A549 treated with AZD9567 at 1 μM for 4 hours (cell line): Measurements from ENCODE around the gene S100A2. TPM values are rescaled to one million over a fixed set of nuclear protein-coding genes. Genes with fewer than 3 reads are reported as not detected.

Experiments
- total RNA-seq: library from RNA; stranded (reverse); fragments of 200-300 nt; extraction: Qiagen RNA extraction; gene quantifications from 5 replicates; pipeline ENCODE4 v1.2.3, GENCODE V29; 2022; ENCODE audit not compliant: insufficient read depth

The S100A2 gene
- total RNA-seq, result 10.6 to 29.6 TPM (median 22.2 TPM) in 5 replicates

GRCh38 chr1:153565529-153566374 is at the start of gene S100A2:
TSS of gene S100A2 (minus strand) at chr1:153565844. CDS start at chr1:153563877, 1,967 bp downstream.

DNA sequence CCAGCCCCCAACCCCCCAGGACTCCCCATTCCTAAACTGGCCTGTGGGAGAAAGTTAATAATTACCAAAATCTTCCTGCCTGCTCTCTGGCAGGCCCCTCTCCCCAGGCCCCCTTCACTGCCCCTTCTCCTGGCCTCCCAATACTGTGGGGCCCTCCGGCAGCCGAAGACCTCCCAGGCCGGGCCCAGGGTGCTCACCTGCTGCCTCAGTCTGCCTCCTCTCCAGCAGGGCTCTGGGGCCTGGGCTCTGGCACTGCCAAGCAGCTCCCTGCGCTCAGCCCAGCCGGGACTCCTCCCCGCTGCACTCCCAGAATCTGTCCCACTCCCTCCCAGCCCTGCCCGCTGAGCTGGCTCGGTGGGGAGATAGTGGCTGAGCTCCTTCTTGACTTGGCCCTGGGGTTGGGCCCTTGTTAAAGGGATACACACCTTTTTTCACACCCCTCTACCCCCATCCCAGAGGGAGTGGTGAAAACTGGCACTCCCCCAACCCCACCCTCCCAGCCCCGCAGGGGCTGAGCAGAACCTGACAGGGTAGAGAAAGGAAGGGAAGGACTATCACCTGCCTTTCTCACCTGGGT is 47.2 kb upstream of the S100A2 start, which contains the start of gene S100A16:
TSS of gene S100A16 (minus strand) at position 383 of the 577 bp plus-strand sequence. CDS start 4,986 bp downstream, outside the sequence.

GRCh38 chr1:153548722-153549688 is 16.6 kb downstream of the S100A2 start, which contains the start of gene S100A3:
TSS of gene S100A3 (minus strand) at chr1:153549258. CDS start at chr1:153548485, 773 bp downstream.

DNA sequence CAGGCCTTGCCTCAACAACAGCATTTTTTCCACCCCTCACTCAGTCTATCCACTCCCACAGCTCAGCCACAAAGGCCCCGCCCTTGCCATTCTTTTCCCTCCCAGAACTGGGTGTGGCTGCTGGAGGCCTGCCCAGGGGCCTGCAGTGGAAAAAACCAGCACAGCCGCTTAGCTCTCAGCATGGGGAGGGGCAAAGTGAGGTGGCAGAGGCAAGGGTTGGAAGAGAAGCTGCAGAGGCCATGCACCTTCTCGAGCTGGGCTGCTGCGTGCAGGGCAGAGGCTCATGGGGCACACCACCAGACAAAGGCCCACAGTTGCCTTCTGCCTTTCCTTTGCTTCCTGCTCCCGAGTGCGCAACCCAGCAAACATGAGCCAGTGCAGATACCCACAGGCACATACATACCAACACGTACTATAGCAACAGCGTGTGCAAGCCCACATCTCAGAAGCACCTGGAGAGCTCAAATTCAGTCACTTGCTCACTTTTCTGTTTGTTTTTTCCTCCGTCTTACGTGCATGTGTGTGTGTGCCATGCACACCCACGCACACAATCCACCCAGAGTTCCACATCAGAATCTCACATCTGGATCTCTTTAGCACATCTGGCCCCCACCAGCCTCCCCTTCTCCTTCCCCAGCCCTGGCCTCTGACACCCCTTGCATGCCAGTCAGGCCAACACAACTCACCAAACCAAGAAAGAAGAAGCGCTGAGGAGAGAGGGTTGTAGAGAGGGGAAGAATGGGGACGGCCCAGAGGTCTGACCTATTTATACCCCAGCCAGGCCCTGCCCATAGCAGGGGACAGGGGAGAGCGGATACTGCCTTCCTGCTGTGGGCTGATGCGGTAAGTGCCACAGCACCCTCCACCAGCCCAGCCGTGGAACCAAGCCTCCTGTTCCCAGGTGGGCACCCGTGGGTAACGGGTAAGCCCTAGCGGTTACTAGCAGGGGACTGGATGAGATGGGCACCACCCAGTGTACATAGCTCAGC is 20.3 kb downstream of the S100A2 start, which contains the start of gene S100A4:
TSS of gene S100A4 (minus strand) at position 740 of the 989 bp plus-strand sequence. CDS start 1,012 bp downstream, outside the sequence.

DNA sequence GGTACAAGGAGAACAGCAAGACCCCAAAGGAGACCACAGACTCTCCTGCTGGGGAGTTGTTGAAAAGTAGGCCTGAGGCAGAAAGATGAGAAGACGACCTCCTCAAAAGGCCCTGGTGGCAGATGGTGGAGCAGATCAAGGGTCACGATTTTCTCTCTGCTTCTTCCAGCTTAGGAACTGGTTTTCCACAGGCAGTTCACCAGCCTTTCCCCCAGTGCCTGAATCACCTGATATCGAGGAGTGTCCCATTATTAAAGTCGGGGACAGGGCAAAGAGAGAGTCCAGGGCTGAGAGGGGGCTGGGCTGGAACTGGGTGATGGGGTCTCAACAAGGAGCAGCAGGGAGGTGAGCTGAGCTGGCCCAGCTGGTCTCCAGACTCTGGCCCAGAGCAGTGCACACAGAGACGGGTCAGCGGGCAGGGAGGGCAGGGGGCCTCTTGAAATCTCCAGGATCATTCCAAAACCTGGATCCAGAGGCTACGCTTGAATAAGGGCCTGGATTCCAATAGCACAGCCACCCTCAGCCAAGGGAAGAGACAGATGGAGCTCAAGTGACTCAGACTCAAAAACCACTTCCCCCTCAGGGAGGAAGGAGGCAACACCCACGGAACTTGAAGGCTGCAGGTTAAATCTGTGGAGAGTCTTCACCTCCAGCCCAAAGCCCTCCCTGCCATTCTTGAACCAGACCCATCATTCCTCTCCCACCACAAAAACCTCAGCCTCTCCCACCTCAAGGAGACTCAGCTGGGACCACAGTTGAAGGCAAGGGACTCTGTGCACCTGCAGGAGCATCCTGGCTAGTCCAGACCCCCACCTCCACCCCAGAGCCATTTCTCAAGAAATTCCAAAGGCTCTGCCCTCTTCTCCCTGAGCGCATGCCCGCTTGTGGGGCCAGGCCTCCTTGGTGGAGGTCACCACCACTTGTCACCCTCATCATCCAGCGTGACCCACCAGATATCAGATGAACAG is 25.0 kb downstream of the S100A2 start, which contains the start of gene S100A5:
TSS of gene S100A5 (minus strand) at position 541 of the 968 bp plus-strand sequence. CDS start 743 bp downstream, outside the sequence.

GRCh38 chr1:153535242-153536011 is 30.2 kb downstream of the S100A2 start, which contains the start of gene S100A6:
TSS of gene S100A6 (minus strand) at chr1:153535991. CDS start at chr1:153535339, 652 bp downstream.

Other genes starting within 250 kb of the S100A2 start
- not detected in 5 replicates for gene PGLYRP4, start 217.0 kb downstream of the S100A2 start, total RNA-seq
- gene S100A9, start 208.0 kb downstream of the S100A2 start, total RNA-seq, result 0.49 to 1.2 TPM (median 0.80 TPM) in 4 of 5 replicates, not detected in the other
- not detected in 5 replicates for gene S100A12, start 190.2 kb downstream of the S100A2 start, total RNA-seq
- gene S100A8, start 174.8 kb downstream of the S100A2 start, total RNA-seq, result not detected in 5 replicates
- gene S100A7A, start 149.3 kb downstream of the S100A2 start, total RNA-seq, result not detected in 5 replicates
- gene S100A7, start 105.2 kb downstream of the S100A2 start, total RNA-seq, result not detected in 5 replicates
- 3,026 to 3,713 TPM (median 3,617 TPM) in 5 replicates for gene S100A6, start 29.9 kb downstream of the S100A2 start, total RNA-seq
- 0.74 to 1.7 TPM (median 0.84 TPM) in 4 of 5 replicates, not detected in the other for gene S100A5, start 24.9 kb downstream of the S100A2 start, total RNA-seq
- 1,162 to 1,829 TPM (median 1,676 TPM) in 5 replicates for gene S100A4, start 20.0 kb downstream of the S100A2 start, total RNA-seq
- 81.6 to 99.0 TPM (median 94.1 TPM) in 5 replicates for gene S100A3, start 16.6 kb downstream of the S100A2 start, total RNA-seq
- gene S100A16, start 47.3 kb upstream of the S100A2 start, total RNA-seq, result 405 to 503 TPM (median 489 TPM) in 5 replicates
- gene S100A14, start 50.5 kb upstream of the S100A2 start, total RNA-seq, result 0.18 to 0.52 TPM (median 0.31 TPM) in 4 of 5 replicates, not detected in the other
- gene S100A13, start 61.7 kb upstream of the S100A2 start, total RNA-seq, result 131 to 188 TPM (median 175 TPM) in 5 replicates
- 0.39 to 0.88 TPM (median 0.53 TPM) in 4 of 5 replicates, not detected in the other for gene S100A1, start 62.6 kb upstream of the S100A2 start, total RNA-seq
- 77.8 to 88.2 TPM (median 79.7 TPM) in 5 replicates for gene CHTOP, start 68.2 kb upstream of the S100A2 start, total RNA-seq
- gene SNAPIN, start 92.9 kb upstream of the S100A2 start, total RNA-seq, result 55.6 to 63.8 TPM (median 58.8 TPM) in 5 replicates
- 268 to 304 TPM (median 275 TPM) in 5 replicates for gene ILF2, start 105.1 kb upstream of the S100A2 start, total RNA-seq
- 1.2 to 1.4 TPM (median 1.3 TPM) in 4 of 5 replicates, not detected in the other for gene NPR1, start 112.8 kb upstream of the S100A2 start, total RNA-seq
- gene INTS3, start 162.2 kb upstream of the S100A2 start, total RNA-seq, result 14.8 to 16.4 TPM (median 15.0 TPM) in 5 replicates
- 0.90 to 1.1 TPM (median 0.93 TPM) in 4 of 5 replicates, not detected in the other for gene SLC27A3, start 209.6 kb upstream of the S100A2 start, total RNA-seq